ENCODE measurements around the gene ZNF484.
"Not testable (repeated sequence)": the region's sequence is repeated elsewhere in the genome, so short reads cannot be mapped to it uniquely, and the experiment has no call there.

The ZNF484 gene

GRCh38 chr9:92895812-92896436 is 18.1 kb upstream of the ZNF484 start:
- TF ChIP-seq CTCF (conservative IDR thresholded peaks at IDR 0.05; ENCODE audit: low read length): no peak
- no peak overlapping the region for H3K4me3 ChIP-seq (ENCODE audit: low read length)
- DNase-seq (ENCODE audit: low read depth): no peak

GRCh38 chr9:92894711-92895362 is 17.0 kb upstream of the ZNF484 start:
- no peak for DNase-seq (ENCODE audit: low read depth)
- no peak for TF ChIP-seq CTCF (conservative IDR thresholded peaks at IDR 0.05; ENCODE audit: low read length)
- H3K4me3 ChIP-seq (ENCODE audit: low read length): no peak overlapping the region

GRCh38 chr9:92893916-92894610 is 16.2 kb upstream of the ZNF484 start:
- H3K4me3 ChIP-seq (ENCODE audit: low read length); DNase-seq (ENCODE audit: low read depth): not testable (repeated sequence)

- not testable (repeated sequence) for H3K4me3 ChIP-seq (ENCODE audit: low read length)
These were observed 14.4 kb upstream of the ZNF484 start for GRCh38 chr9:92892276-92892675.

GRCh38 chr9:92890761-92891160 is 12.9 kb upstream of the ZNF484 start:
- no peak for TF ChIP-seq CTCF (conservative IDR thresholded peaks at IDR 0.05; ENCODE audit: low read length)
- no peak for DNase-seq (ENCODE audit: low read depth)
- H3K4me3 ChIP-seq (ENCODE audit: low read length): no peak overlapping the region

More at GRCh38 chr9:92892276-92892675, 14.4 kb upstream of the ZNF484 start:
- DNase-seq (ENCODE audit: low read depth): not testable (repeated sequence)

- no peak for TF ChIP-seq CTCF (conservative IDR thresholded peaks at IDR 0.05; ENCODE audit: low read length)
- no peak overlapping the region for H3K4me3 ChIP-seq (ENCODE audit: low read length)
- no peak for DNase-seq (ENCODE audit: low read depth)
These were observed 10.1 kb upstream of the ZNF484 start for GRCh38 chr9:92887880-92888338.

GRCh38 chr9:92886846-92887610 is 9.2 kb upstream of the ZNF484 start:
- not testable (repeated sequence) for H3K4me3 ChIP-seq (ENCODE audit: low read length); DNase-seq (ENCODE audit: low read depth)

- DNase-seq (ENCODE audit: low read depth); H3K4me3 ChIP-seq (ENCODE audit: low read length): not testable (repeated sequence)
These were observed 6.0 kb upstream of the ZNF484 start for GRCh38 chr9:92883666-92884405.

Data from AG10803 (cell line).